ENCODE data around the gene PCTP.

GRCh38 chr17:55812323-55812722 is 61.5 kb downstream of the PCTP start:
- no peak for TF ChIP-seq CTCF (conservative IDR thresholded peaks at IDR 0.05)
- no peak for TF ChIP-seq ZFX (IDR thresholded peaks at IDR 0.05)

All from C4-2B (cell line).